HG03139 (cell line): ENCODE measurements around the gene CSAD.
A peak's percentile ranks its signal among the peaks of the same experiment; 100 is the strongest.
"Not testable (repeated sequence)": the region's sequence is repeated elsewhere in the genome, so short reads cannot be mapped to it uniquely, and the experiment has no call there.

Experiments used
- ATAC-seq: cut with Tn5 transposase; IDR thresholded peaks from one replicate; pipeline ENCODE4 v1.9.1; 2021; ENCODE audit not compliant: unreplicated experiment

CSAD gene

DNA sequence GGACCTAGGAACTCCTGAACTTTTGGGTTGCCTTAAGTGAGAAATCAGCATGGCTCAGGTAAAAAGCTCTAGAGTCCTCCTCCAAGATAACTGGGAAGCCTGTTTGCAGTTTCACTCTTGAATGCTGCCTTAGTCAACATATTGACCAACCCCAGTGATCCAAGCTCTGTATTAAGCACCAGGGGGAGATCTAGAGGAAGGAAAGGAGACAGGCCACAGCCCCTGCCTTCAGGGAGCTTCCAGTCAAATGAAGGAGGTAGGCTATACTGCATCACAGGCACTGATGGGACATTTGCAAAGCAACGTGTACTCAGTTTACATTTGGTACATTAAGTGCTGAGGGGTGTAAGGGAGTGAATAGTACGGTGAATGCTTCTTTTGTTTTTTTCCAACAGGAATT is 1.2 kb upstream of the CSAD start:
- no peak for ATAC-seq

DNA sequence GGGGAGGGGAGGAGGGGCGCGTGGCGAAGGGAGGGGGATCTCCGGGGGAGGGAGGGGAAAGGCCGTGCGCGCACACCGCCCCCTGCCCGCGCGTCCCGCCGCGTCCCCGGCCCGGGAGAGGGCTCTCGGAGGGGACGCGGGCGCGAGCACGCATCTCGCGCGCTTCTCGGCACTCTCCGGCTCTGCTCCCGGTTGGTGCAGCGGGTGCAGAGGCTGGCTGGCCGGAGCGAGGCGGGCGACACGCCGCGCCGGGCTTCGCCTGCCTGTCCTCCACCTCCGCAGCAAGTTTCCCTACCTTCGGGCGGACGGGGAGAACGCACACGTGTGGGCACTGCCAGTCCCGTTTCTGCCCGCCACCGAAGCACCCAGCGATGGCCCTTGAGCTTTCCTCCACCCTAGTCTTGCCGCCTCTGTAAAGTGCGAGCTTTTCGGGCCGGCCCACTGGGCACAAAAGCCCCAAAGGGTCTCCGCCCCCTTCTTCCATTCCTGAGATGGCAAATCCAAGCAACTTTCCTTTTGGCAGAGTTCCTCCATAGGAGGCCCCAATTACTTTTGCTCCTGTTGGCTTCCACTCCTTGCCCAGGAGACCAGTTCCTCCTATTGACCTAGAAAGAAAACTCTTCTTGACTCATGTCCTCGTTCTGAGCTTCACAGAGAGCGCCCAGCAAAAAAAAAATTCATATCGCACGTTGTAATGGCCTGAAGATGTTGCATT is 363 bp upstream of the CSAD start:
- ATAC-seq: peak; percentile 38

GRCh38 chr12:53179687-53180219 is 972 bp downstream of the CSAD start:
- ATAC-seq: peak; percentile 12

DNA sequence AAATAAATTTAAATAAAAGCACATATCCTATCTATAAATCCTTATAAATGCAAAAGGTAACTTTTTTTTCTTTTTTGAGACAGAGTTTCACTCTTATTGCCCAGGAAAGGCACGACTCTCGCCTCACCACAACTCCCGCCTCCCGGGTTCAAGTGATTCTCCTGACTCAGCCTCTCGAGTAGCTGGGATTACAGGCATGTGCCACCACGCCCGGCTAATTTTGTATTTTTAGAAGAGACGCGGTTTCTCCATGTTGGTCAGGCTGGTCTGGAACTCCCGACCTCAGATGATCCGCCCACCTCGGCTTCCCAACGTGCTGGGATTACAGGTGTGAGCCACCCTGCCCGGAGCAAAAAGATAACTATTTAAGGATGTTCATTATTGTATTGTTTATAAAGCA is 1.9 kb downstream of the CSAD start:
- not testable (repeated sequence) for ATAC-seq

- ATAC-seq: not testable (repeated sequence)
These were observed 3.3 kb downstream of the CSAD start for GRCh38 chr12:53177447-53177846.

- ATAC-seq: no peak
These were observed 4.0 kb downstream of the CSAD start for GRCh38 chr12:53176750-53177149.

DNA sequence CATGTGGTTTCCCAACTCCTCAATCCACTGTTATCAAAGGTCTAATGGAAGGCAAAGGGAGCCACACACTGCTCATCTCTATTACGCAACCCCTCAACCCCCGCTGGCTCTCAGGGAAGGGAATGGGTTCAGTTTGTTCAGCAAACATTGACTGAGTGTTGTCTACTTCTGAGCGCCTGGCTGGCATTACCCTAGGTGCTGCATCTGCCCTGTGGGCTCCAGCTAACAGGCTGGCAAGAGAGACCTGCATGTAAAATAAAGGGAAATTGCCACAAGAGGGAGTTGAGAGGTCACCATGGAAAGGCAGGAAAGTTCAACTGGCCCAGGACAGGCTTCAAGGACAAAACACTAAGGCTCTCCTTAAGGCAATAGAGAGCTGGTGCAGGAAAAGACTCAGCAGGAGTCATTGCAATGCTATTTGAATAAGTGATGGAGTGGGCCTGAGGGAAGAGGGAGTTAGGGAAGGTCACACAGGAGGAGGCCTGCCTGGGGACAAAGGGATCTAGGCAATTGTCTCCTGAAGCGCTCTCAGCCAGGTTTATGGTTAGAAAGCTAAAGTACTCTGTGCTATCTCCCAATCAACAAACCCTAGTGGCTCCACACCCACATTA is 5.7 kb downstream of the CSAD start:
- ATAC-seq: no peak

- ATAC-seq: no peak
These were observed 7.5 kb downstream of the CSAD start for GRCh38 chr12:53173085-53173715.

GRCh38 chr12:53172352-53172751 is 8.4 kb downstream of the CSAD start:
- ATAC-seq: no peak

GRCh38 chr12:53171725-53172329 is 8.9 kb downstream of the CSAD start:
- ATAC-seq: no peak

- ATAC-seq: no peak
These were observed 9.6 kb downstream of the CSAD start for GRCh38 chr12:53170876-53171724.

- no peak for ATAC-seq
These were observed 10.5 kb downstream of the CSAD start for GRCh38 chr12:53170215-53170614.

GRCh38 chr12:53169644-53170043 is 11.1 kb downstream of the CSAD start:
- no peak for ATAC-seq

GRCh38 chr12:53166837-53167236 is 13.9 kb downstream of the CSAD start:
- ATAC-seq: no peak

DNA sequence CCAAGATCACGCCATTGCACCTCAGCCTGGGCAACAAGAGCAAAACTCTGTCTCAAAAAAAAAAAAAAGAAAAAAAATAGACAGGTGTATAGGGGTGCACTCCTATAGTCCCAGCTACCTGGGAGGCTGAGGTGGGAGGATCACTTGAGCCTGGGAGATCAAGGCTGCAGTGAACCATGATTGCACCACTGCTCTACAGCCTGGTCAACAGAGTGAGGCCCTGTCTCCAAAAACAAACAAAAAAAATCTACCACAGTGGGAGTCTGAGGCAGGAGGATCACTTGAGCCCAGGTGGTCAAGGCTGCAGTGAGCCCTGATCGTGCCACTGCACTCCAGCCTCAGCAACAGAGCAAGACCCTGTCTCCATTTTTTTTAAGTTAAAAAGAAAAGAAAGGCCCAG is 17.7 kb downstream of the CSAD start:
- ATAC-seq: not testable (repeated sequence)

GRCh38 chr12:53161119-53161911 is 19.4 kb downstream of the CSAD start:
- ATAC-seq: no peak

DNA sequence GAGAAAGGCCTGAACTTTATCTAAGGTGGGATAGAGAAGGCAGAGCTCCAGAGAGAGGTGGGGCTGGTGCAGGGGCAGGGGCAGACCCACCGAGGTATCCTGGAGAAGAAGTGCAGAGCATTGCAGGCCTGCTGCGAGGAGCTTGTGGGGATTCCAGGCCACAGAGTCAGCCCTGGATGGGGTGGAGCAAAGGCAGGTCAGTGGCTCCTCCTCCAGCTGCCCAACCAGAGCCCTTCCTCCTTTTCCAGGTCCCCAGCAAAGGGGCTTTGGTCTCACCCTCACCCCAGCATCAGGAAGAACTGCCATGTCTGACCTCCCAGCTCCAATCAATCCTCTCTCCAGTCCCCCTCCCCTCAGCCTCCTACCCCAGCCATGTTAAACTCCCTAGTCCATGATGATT is 20.1 kb downstream of the CSAD start:
- no peak for ATAC-seq

- ATAC-seq: no peak
These were observed 20.7 kb downstream of the CSAD start for GRCh38 chr12:53160000-53160399.

- peak; percentile 61 for ATAC-seq
These were observed 21.4 kb downstream of the CSAD start for GRCh38 chr12:53159195-53159839.
